ENCODE data around the gene CEP128.
"Not testable (repeated sequence)": the region's sequence is repeated elsewhere in the genome, so short reads cannot be mapped to it uniquely, and the experiment has no call there.

The CEP128 gene

DNA sequence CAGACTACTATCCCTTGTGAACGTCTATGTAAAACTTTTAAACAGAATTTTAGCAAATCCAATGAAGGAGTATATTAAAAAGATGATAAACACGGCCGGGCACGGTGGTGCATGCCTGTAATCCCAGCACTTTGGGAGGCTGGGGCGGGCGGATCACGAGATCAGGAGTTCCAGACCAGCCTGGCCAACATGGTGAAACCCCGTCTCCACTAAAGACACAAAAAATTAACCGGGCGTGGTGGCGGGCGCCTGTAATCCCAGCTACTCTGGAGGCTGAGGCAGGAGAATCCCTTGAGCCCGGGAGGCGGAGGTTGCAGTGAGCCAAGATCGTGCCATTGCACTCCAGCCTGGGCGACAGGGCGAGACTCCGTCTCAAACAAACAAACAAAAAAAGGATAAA lies 11.7 kb upstream of the CEP128 start:
- DNase-seq (ENCODE audit: low spot score), result not testable (repeated sequence)

DNA sequence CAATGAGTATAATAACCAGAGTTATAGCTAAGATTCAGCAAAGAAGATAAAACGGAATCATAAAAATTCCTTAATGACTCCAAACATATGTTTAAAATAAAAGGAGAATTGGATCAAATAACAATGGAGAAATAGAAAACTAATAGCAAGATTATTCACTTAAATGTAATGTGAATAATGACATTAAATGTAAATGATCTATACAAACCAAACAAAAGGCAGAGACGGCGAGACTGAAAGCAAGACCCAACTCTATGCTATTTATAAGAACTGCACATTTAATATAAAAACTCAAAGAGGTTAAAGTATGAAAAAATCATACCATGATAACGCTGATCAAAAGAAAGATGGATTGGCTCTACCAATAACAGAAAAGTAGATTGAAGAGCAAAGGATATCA lies 10.0 kb upstream of the CEP128 start:
- no peak for DNase-seq (ENCODE audit: low spot score)

DNA sequence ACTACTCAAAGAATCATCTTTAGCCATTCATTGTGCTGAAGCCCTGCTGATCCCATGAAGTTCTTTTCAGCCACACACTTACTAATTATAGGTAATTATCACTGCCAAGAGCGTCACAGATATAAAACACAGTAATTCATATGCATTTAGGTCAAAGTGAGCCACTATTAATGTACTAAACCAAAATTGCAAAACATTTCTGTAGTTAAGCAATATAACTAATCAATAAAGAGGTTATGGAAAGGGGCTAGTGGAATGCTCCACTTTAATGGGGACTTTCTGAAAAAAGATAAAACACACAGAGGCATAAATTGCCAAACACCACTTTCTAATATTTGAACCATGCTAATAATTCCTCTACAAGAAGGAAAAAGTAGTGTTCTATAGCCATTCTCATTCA lies 6.8 kb upstream of the CEP128 start:
- DNase-seq (ENCODE audit: low spot score), result no peak

- no peak for DNase-seq (ENCODE audit: low spot score)
Measured at GRCh38 chr14:80946797-80947196, 5.3 kb upstream of the CEP128 start.

DNA sequence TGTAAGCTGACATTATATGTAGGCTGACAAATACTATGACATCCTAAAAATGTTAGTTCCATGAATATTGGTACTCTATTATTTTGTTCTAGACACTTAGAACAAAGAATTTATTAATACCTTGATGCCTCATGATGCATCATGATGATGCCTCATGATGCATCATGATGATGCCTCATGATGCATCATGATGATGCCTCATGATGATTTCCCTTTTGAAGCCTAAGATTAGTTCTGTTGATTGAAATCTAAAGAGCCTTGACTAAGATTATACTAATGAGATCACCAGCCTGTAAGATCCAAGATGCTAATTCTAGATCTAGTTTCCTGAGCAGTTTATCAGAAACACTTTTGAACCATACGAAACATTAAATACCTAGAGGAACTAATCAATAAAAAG lies 4.6 kb upstream of the CEP128 start:
- no peak for DNase-seq (ENCODE audit: low spot score)

- DNase-seq (ENCODE audit: low spot score), result no peak
Measured at GRCh38 chr14:80944861-80945617, 3.5 kb upstream of the CEP128 start.

DNA sequence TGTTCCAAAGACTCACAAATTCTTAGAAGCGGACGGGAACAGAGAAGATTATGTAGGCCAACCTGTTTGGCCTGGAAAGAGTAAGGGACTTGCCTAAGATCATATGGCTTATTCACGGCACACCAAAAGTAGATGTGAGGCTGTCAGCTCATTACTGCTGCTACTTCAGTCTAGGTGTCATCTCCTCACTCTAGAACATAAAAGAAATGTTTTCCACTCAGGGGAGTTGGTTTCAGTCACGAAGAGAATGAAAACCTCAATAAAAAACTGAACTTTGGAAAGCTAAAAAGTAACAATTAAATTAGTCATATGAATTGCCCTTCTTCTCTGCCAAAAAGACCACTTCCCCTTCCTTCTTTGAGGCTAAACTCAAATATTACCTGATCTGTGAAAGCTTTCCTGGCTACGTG lies 658 bp upstream of the CEP128 start:
- peak; percentile 6 for DNase-seq (ENCODE audit: low spot score)

DNA sequence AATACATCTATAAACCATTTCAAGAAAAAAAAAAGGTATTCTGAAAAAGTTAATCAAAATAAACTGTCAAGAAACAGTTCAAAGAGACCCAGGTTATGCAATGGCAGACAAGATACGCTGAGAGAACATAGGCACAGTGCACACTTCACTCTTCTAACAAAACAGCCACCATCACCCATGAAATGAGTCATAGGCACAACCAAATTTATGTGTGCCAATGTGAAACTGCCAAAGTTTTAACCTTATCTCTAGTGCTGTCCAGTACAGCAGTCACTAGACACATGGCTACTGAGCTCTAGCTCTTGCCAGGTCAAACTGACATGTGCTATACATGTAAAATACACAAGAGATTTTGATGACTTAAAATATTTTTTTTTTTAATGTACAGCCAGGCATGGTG lies 1.4 kb downstream of the CEP128 start:
- no peak for DNase-seq (ENCODE audit: low spot score)

GRCh38 chr14:80933686-80934085 lies 7.9 kb downstream of the CEP128 start:
- no peak for DNase-seq (ENCODE audit: low spot score)

- DNase-seq (ENCODE audit: low spot score), result no peak
Measured at GRCh38 chr14:80933282-80933681, 8.3 kb downstream of the CEP128 start.

- peak; percentile 88 for DNase-seq (ENCODE audit: low spot score)
Measured at GRCh38 chr14:80930836-80931389, 10.6 kb downstream of the CEP128 start.

DNA sequence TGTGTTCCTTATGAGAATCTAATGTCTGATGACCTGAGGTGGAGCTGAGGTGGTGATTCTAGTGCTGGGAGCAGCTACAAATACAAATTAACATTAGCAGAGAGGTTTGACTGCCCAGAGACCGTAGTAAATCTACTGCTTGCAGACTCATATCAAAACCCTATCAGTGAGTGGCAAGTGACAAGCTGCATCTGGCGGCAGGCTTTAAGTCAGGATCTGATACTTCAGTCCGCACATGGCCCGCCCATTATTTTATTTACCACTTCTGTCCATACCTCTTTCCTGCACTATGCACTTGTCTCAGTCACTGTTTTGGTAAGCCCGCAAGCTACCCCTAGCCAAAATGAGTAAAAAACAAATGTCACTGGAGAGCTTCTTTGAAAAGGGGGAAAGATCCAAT lies 11.4 kb downstream of the CEP128 start:
- no peak for DNase-seq (ENCODE audit: low spot score)

DNA sequence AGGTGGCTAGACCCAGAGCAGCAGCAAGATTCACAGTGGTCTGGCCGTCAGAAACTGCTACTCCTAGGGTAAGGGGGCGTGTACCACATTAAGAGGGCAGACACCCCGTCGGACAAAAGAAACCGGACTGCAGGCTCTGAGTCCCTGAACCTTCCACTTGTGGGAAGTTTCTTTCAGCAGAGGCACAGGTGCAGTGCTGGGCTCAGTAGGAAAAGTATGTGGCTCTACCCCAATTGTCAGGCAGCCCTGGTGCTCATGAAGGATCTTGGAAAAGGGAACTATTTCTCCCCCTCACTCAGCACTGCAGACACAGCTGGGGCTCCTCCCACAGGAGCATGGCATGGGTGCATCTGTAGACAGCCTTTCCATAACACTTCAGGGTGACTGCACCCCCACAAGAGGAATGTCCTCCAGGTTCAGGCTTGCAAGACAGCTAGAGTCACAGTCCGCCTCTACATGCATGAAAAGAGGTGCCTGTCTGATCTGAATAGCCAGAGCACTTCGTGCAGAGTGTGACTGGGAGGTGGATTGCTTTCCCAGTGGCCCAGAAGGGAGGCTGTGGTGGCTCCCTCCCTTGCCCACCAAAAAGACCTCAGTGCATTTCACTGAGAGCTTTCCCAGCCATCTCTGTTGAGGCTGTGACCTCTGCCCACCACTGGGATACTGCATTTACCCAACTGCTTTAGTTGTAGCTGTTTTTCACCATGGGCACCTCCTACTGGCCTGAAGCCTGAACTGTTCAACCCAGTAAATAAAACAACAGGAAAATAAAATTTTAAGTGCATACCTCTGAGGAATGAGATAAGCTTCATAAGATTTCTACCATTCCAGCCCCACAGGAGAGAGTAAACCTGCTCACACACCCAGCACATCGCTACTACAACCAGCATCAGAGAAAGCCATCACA lies 14.2 kb downstream of the CEP128 start:
- DNase-seq (ENCODE audit: low spot score), result no peak

DNA sequence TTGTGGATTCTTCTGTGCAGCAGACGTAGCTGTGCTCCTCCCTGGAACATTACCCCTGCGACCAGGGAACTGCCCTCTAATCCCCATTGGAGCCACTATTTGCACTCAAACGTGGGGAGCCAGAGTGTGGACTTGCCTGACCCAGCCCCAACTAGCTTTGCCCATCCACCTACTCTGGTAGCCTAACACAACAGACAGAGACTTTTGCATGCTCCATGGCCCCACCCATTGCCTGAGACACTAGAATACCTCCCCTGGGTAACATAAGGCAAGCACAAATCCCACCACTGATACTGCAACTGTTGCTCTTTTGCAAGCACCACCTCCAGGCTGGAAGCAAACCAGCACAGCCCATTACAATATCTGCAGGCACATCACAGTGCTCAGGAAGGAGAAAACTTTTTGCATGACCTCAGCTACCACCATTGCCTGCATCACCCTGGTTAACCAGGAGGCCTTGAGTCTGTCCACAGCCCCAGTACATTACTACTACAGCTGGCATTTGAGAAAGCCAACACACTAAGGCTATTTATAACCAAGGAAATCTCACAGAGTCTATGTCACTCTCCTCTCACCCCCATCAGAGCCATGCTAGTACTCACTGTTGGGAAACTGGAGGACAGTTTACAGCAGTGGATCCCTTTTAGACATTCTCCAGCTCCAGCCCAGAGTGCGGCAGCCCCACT lies 15.0 kb downstream of the CEP128 start:
- DNase-seq (ENCODE audit: low spot score), result no peak

GRCh38 chr14:80924365-80925103 lies 17.0 kb downstream of the CEP128 start:
- DNase-seq (ENCODE audit: low spot score), result no peak

GRCh38 chr14:80923368-80923767 lies 18.2 kb downstream of the CEP128 start:
- no peak for DNase-seq (ENCODE audit: low spot score)

DNA sequence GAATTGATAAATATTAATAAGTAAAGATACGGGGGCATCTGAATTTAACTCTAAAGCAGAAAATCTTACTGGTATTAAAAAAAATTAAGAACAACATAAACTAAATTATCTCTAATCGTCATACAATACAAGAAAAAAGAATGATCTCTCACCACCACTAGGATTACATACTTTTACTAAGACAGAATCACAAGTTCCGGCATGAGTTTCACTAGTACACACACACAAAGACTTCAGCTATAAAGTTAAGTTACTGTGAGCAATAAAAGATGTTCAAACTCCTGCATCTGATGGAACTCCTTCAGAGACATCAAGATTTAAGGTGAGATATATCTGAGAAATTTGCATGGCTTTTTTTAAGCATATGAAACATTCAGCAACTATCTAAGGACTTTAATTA lies 21.9 kb downstream of the CEP128 start:
- DNase-seq (ENCODE audit: low spot score), result no peak

GRCh38 chr14:80912013-80912412 lies 29.5 kb downstream of the CEP128 start:
- not testable (repeated sequence) for DNase-seq (ENCODE audit: low spot score)

DNA sequence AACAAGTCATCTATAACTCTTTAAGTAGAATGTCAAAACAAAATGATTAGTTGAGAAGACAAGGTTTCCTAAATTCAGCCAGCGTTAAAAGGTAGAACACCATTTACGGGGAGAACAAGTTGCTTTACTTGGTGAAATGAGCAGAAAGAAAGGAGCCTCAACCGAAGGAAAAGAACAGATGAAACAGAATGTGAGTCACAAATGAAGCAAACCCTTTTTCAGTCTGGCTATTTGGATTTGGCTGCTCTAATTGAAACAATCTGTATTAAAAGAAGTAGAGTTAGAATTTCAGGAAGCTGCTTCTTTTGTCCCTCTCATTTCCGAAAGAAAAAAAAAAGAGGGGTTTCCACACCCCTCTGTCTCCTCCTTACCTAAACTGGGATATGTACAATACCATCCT lies 34.6 kb downstream of the CEP128 start:
- DNase-seq (ENCODE audit: low spot score), result no peak

DNA sequence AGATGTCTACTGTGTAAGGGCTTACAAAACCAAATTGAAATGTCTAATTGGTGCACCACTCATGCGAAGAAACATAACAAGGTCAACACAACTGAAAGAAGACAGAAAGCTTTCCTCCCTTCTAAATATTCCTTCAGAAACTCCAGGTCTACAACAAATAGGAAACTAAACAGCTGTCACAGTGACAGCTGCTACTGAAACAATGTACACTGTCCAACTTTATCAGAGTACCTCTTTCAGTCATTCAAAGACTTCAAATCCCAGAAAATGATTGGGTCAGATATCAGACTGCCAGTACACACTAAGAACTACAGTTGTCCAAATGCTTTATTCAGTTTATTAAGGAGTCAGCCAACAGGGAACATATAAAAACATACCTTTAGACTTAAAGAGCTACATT lies 35.2 kb downstream of the CEP128 start:
- DNase-seq (ENCODE audit: low spot score), result no peak

GRCh38 chr14:80902608-80903007 lies 38.9 kb downstream of the CEP128 start:
- DNase-seq (ENCODE audit: low spot score), result no peak

GRCh38 chr14:80901822-80902221 lies 39.7 kb downstream of the CEP128 start:
- DNase-seq (ENCODE audit: low spot score), result no peak

Measured in SW480 (cell line).